T47D (cell line): Measurements from ENCODE around the gene ZNF3.

Source experiments
- DNase-seq, 2 experiments: peaks; one replicate each; pipeline versions ENCODE4 v3.0.0 to v3.0.0-alpha.2; 2011 to 2012; ENCODE audit warnings: low read depth in 1 of 2, low spot score in 1 of 2
- JUND ChIP-seq: IDR thresholded peaks from 2 replicates; pipeline ENCODE4 v1.6.1; 2012; ENCODE audit warnings: low read depth
- in situ Hi-C: cut with HindIII; loops from 2 replicates; pipeline ENCODE4 v1.10.0; 2016; ENCODE audit warnings: low sequenced_read_pairs, low pct_unique_long_range_greater_than_20kb

The ZNF3 gene

GRCh38 chr7:100021297-100021696 lies 60.2 kb downstream of the ZNF3 start:
- in situ Hi-C loops: no loop called here
- TF ChIP-seq JUND: no peak
- DNase-seq: no peak
